HEK293 (cell line): ENCODE measurements around the gene STK36.
A peak's percentile ranks its signal among the peaks of the same experiment; 100 is the strongest.

Experiments used
- GLIS2 ChIP-seq: fragments of 450-650 bp; formaldehyde crosslinking; IDR thresholded peaks from 2 replicates; pipeline ENCODE4 v1.5.1; 2016; ENCODE audit warnings: missing biosample characterization, missing genetic modification characterization
- HOXA7 ChIP-seq: sonication (generic); formaldehyde crosslinking; IDR thresholded peaks from 2 replicates; pipeline ENCODE4 v1.8.1; 2022; ENCODE audit warnings: missing genetic modification reagents, borderline replicate concordance
- KLF10 ChIP-seq: fragments of 450-650 bp; IDR thresholded peaks from 2 replicates; pipeline ENCODE4 v1.5.1; 2018; ENCODE audit warnings: missing biosample characterization, mild to moderate bottlenecking, missing genetic modification characterization
- KLF17 ChIP-seq: fragments of 450-650 bp; formaldehyde crosslinking; IDR thresholded peaks from 2 replicates; pipeline ENCODE4 v1.5.1; 2016; ENCODE audit warnings: missing biosample characterization, missing genetic modification characterization
- KLF9 ChIP-seq: fragments of 450-650 bp; formaldehyde crosslinking; IDR thresholded peaks from 2 replicates; pipeline ENCODE4 v1.5.1; 2016; ENCODE audit warnings: missing biosample characterization, missing genetic modification characterization, low read depth
- MEIS1 ChIP-seq: sonication (generic); formaldehyde crosslinking; IDR thresholded peaks from 2 replicates; pipeline ENCODE4 v1.8.1; 2022; ENCODE audit warnings: missing genetic modification reagents, mild to moderate bottlenecking, borderline replicate concordance
- MYNN ChIP-seq: fragments of 450-650 bp; formaldehyde crosslinking; IDR thresholded peaks from 2 replicates; pipeline ENCODE4 v1.5.1; 2016; ENCODE audit warnings: missing biosample characterization, missing genetic modification characterization, borderline replicate concordance
- OVOL3 ChIP-seq: fragments of 450-650 bp; formaldehyde crosslinking; IDR thresholded peaks from 2 replicates; pipeline ENCODE4 v1.5.1; 2016; ENCODE audit warnings: missing biosample characterization, missing genetic modification characterization
- SP3 ChIP-seq: fragments of 450-650 bp; formaldehyde crosslinking; IDR thresholded peaks from 2 replicates; pipeline ENCODE4 v1.5.1; 2016; ENCODE audit warnings: missing biosample characterization, missing genetic modification characterization
- WT1 ChIP-seq: fragments of 450-650 bp; formaldehyde crosslinking; IDR thresholded peaks from 2 replicates; pipeline ENCODE4 v1.5.1; 2016; ENCODE audit warnings: missing biosample characterization, missing genetic modification characterization
- ZBTB10 ChIP-seq: fragments of 450-650 bp; formaldehyde crosslinking; IDR thresholded peaks from 2 replicates; pipeline ENCODE4 v1.5.1; 2016; ENCODE audit warnings: missing biosample characterization, missing genetic modification characterization
- ZBTB17 ChIP-seq: fragments of 450-650 bp; formaldehyde crosslinking; IDR thresholded peaks from 2 replicates; pipeline ENCODE4 v1.5.1; 2016; ENCODE audit warnings: missing biosample characterization, missing genetic modification characterization
- ZBTB48 ChIP-seq: fragments of 450-650 bp; formaldehyde crosslinking; IDR thresholded peaks from 2 replicates; pipeline ENCODE4 v1.5.1; 2016; ENCODE audit warnings: missing biosample characterization, missing genetic modification characterization
- ZBTB7A ChIP-seq: fragments of 450-650 bp; formaldehyde crosslinking; IDR thresholded peaks from 2 replicates; pipeline ENCODE4 v1.5.1; 2016; ENCODE audit warnings: low read depth, missing biosample characterization, missing genetic modification characterization
- ZFHX2 ChIP-seq: fragments of 450-650 bp; formaldehyde crosslinking; conservative IDR thresholded peaks from 2 replicates; pipeline ENCODE4 v1.5.1; 2016; ENCODE audit warnings: missing biosample characterization, missing genetic modification characterization
- ZNF112 ChIP-seq: fragments of 450-650 bp; formaldehyde crosslinking; IDR thresholded peaks from 2 replicates; pipeline ENCODE4 v1.5.0; 2017; ENCODE audit warnings: missing biosample characterization, missing genetic modification characterization
- ZNF121 ChIP-seq: fragments of 450-650 bp; formaldehyde crosslinking; IDR thresholded peaks from 2 replicates; pipeline ENCODE4 v1.5.1; 2016; ENCODE audit warnings: missing biosample characterization, missing genetic modification characterization
- ZNF221 ChIP-seq: fragments of 450-650 bp; formaldehyde crosslinking; IDR thresholded peaks from 2 replicates; pipeline ENCODE4 v1.5.1; 2017; ENCODE audit warnings: missing biosample characterization, missing genetic modification characterization, borderline replicate concordance
- ZNF350 ChIP-seq: fragments of 450-650 bp; formaldehyde crosslinking; IDR thresholded peaks from 2 replicates; pipeline ENCODE4 v1.5.0; 2017; ENCODE audit warnings: missing biosample characterization, mild to moderate bottlenecking, missing genetic modification characterization
- ZNF394 ChIP-seq: fragments of 450-650 bp; formaldehyde crosslinking; IDR thresholded peaks from 2 replicates; pipeline ENCODE4 v1.5.1; 2016; ENCODE audit warnings: missing biosample characterization, missing genetic modification characterization, mild to moderate bottlenecking, moderate library complexity, borderline replicate concordance
- ZNF398 ChIP-seq: fragments of 450-650 bp; formaldehyde crosslinking; IDR thresholded peaks from 2 replicates; pipeline ENCODE4 v1.5.1; 2017; ENCODE audit warnings: missing biosample characterization, missing genetic modification characterization
- ZNF404 ChIP-seq: fragments of 450-650 bp; formaldehyde crosslinking; IDR thresholded peaks from 2 replicates; pipeline ENCODE4 v1.5.1; 2017; ENCODE audit warnings: missing biosample characterization, missing genetic modification characterization
- ZNF48 ChIP-seq: fragments of 450-650 bp; formaldehyde crosslinking; IDR thresholded peaks from 2 replicates; pipeline ENCODE4 v1.5.1; 2016; ENCODE audit warnings: missing biosample characterization, missing genetic modification characterization
- ZNF501 ChIP-seq: fragments of 450-650 bp; formaldehyde crosslinking; IDR thresholded peaks from 2 replicates; pipeline ENCODE4 v1.5.1; 2016; ENCODE audit warnings: missing biosample characterization, missing genetic modification characterization
- ZNF549 ChIP-seq: fragments of 450-650 bp; IDR thresholded peaks from 2 replicates; pipeline ENCODE4 v1.5.1; 2018; ENCODE audit warnings: missing biosample characterization, missing genetic modification characterization, mild to moderate bottlenecking, inconsistent platforms, moderate library complexity
- ZNF571 ChIP-seq: fragments of 450-650 bp; formaldehyde crosslinking; IDR thresholded peaks from 2 replicates; pipeline ENCODE4 v1.5.0; 2017; ENCODE audit warnings: missing biosample characterization, missing genetic modification characterization
- ZNF610 ChIP-seq: fragments of 450-650 bp; formaldehyde crosslinking; IDR thresholded peaks from 2 replicates; pipeline ENCODE4 v1.5.1; 2016; ENCODE audit warnings: missing biosample characterization, missing genetic modification characterization, borderline replicate concordance
- ZNF639 ChIP-seq: fragments of 450-650 bp; formaldehyde crosslinking; IDR thresholded peaks from 2 replicates; pipeline ENCODE4 v1.5.1; 2016; ENCODE audit warnings: missing biosample characterization, missing genetic modification characterization
- ZNF707 ChIP-seq: fragments of 450-650 bp; formaldehyde crosslinking; IDR thresholded peaks from 2 replicates; pipeline ENCODE4 v1.5.1; 2016; ENCODE audit warnings: missing biosample characterization, missing genetic modification characterization
- ZNF768 ChIP-seq: fragments of 450-650 bp; formaldehyde crosslinking; IDR thresholded peaks from 2 replicates; pipeline ENCODE4 v1.5.1; 2018; ENCODE audit warnings: missing biosample characterization, mild to moderate bottlenecking, missing genetic modification characterization
- ZNF843 ChIP-seq: fragments of 450-650 bp; formaldehyde crosslinking; IDR thresholded peaks from 2 replicates; pipeline ENCODE4 v1.5.1; 2016; ENCODE audit warnings: missing biosample characterization, missing genetic modification characterization
- ZSCAN5A ChIP-seq: fragments of 450-650 bp; formaldehyde crosslinking; IDR thresholded peaks from 2 replicates; pipeline ENCODE4 v1.5.1; 2016; ENCODE audit warnings: missing biosample characterization, missing genetic modification characterization

The STK36 gene

GRCh38 chr2:218710687-218711549, 39.0 kb downstream of the STK36 start, which contains the start of gene TTLL4 (continued):
- no peak for TF ChIP-seq ZNF549 (tag by site-specific recombination)
- peak; percentile 81; the same call in 1 of the 2 replicates for TF ChIP-seq ZSCAN5A (tag by site-specific recombination)
- no peak for TF ChIP-seq ZNF48 (tag by site-specific recombination)
- no peak for TF ChIP-seq ZNF404
- no peak for TF ChIP-seq ZNF707 (tag by site-specific recombination)
- TF ChIP-seq ZNF394 = 0 out of 2 replicates have a peak, but pooled peaks have one; percentile 41
- no peak for TF ChIP-seq MEIS1 (CRISPR knock-in tag)
- TF ChIP-seq ZNF221 (tag by site-specific recombination) = no peak
- TF ChIP-seq ZNF398 = 0 out of 2 replicates have a peak, but pooled peaks have one; percentile 11
- TF ChIP-seq ZFHX2 (tag by site-specific recombination) = 0 out of 2 replicates have a peak, but pooled peaks have one; percentile 34
- TF ChIP-seq ZNF610 (tag by site-specific recombination) = peak; percentile 65
- TF ChIP-seq KLF9 = peak; percentile 74
- peak; percentile 77 for TF ChIP-seq ZBTB48
- TF ChIP-seq SP3 (tag by site-specific recombination) = peak; percentile 58
- peak; percentile 98 for TF ChIP-seq GLIS2 (tag by site-specific recombination)
- 0 out of 2 replicates have a peak, but pooled peaks have one; percentile 35 for TF ChIP-seq ZNF121 (tag by site-specific recombination)
- TF ChIP-seq ZNF768 (tag by site-specific recombination) = no peak; the same call in 1 of the 2 replicates
- TF ChIP-seq ZNF350 (tag by site-specific recombination) = no peak
- peak; percentile 52; the same call in 1 of the 2 replicates for TF ChIP-seq ZNF639
- TF ChIP-seq MYNN (tag by site-specific recombination) = no peak
- no peak for TF ChIP-seq OVOL3
- peak; percentile 34; the same call in 1 of the 2 replicates for TF ChIP-seq KLF10
- TF ChIP-seq ZNF501 (tag by site-specific recombination) = peak; percentile 88; the same call in 1 of the 2 replicates
- TF ChIP-seq ZNF112 (tag by site-specific recombination) = no peak
- TF ChIP-seq ZNF843 (tag by site-specific recombination) = peak; percentile 66
- peak; percentile 83; the same call in 1 of the 2 replicates for TF ChIP-seq ZBTB10 (tag by site-specific recombination)
- TF ChIP-seq ZBTB17 (tag by site-specific recombination) = 0 out of 2 replicates have a peak, but pooled peaks have one; percentile 64
- TF ChIP-seq WT1 (tag by site-specific recombination) = peak; percentile 22; the same call in 1 of the 2 replicates
- TF ChIP-seq ZBTB7A (tag by site-specific recombination) = peak; percentile 81
- peak; percentile 75; the same call in 1 of the 2 replicates for TF ChIP-seq KLF17 (tag by site-specific recombination)
- TF ChIP-seq ZNF571 (tag by site-specific recombination) = no peak
- no peak for TF ChIP-seq HOXA7 (CRISPR knock-in tag)
